Ammon's horn (tissue), 1 donor: ENCODE results near the gene ZBTB18.
"Not testable (repeated sequence)": the region's sequence is repeated elsewhere in the genome, so short reads cannot be mapped to it uniquely, and the experiment has no call there.

Source experiments
- DNase-seq: peaks from one replicate; pipeline ENCODE4 v3.0.0-alpha.2; 2016; ENCODE audit warnings: low spot score

The ZBTB18 gene

GRCh38 chr1:244041466-244042120 is 9.5 kb upstream of the ZBTB18 start:
- no peak for DNase-seq

- DNase-seq = no peak
Measured at GRCh38 chr1:244042293-244042692, 8.8 kb upstream of the ZBTB18 start.

GRCh38 chr1:244044423-244044822 is 6.7 kb upstream of the ZBTB18 start:
- DNase-seq = no peak

GRCh38 chr1:244046254-244046653 is 4.8 kb upstream of the ZBTB18 start:
- DNase-seq = not testable (repeated sequence)

GRCh38 chr1:244046907-244047611 is 4.0 kb upstream of the ZBTB18 start:
- no peak for DNase-seq

GRCh38 chr1:244047621-244048255 is 3.3 kb upstream of the ZBTB18 start:
- peak; percentile 84 for DNase-seq

GRCh38 chr1:244048256-244049161 is 2.6 kb upstream of the ZBTB18 start:
- peak; percentile 99 for DNase-seq

- DNase-seq = peak; percentile 77
Measured at GRCh38 chr1:244049162-244050013, 1.7 kb upstream of the ZBTB18 start.

GRCh38 chr1:244050014-244050834 is 859 bp upstream of the ZBTB18 start:
- DNase-seq = no peak

- no peak for DNase-seq
Measured at GRCh38 chr1:244052016-244052727, 1.1 kb downstream of the ZBTB18 start.

- no peak for DNase-seq
Measured at GRCh38 chr1:244052728-244053312, 1.7 kb downstream of the ZBTB18 start.

GRCh38 chr1:244053831-244054230 is 2.7 kb downstream of the ZBTB18 start:
- DNase-seq = peak; percentile 91

GRCh38 chr1:244054247-244054923 is 3.3 kb downstream of the ZBTB18 start:
- no peak for DNase-seq

GRCh38 chr1:244054924-244055263 is 3.8 kb downstream of the ZBTB18 start:
- no peak for DNase-seq

GRCh38 chr1:244056577-244056976 is 5.5 kb downstream of the ZBTB18 start:
- DNase-seq = no peak

GRCh38 chr1:244057474-244058385 is 6.6 kb downstream of the ZBTB18 start:
- DNase-seq = no peak

GRCh38 chr1:244060117-244060516 is 9.0 kb downstream of the ZBTB18 start:
- DNase-seq = no peak

- no peak for DNase-seq
Measured at GRCh38 chr1:244060686-244061085, 9.6 kb downstream of the ZBTB18 start.
